Fibroblast of peridontal ligament (primary cell): ENCODE measurements around the gene LRRK1.

Experiments used
- DNase-seq: peaks from one replicate; pipeline ENCODE4 v3.0.0-alpha.2; 2010; ENCODE audit errors: extremely low read depth

The LRRK1 gene

GRCh38 chr15:100918690-100919480 lies at the start of gene LRRK1:
Gene LRRK1, plus strand, starts transcription at chr15:100919357. Its CDS starts 5,276 bp downstream, at chr15:100924633.
- peak; percentile 45 for DNase-seq

- peak; percentile 95 for DNase-seq
These were observed 46.0 kb upstream of the LRRK1 start for GRCh38 chr15:100873029-100873677.

- DNase-seq, result no peak
These were observed 43.7 kb upstream of the LRRK1 start for GRCh38 chr15:100875495-100875894.

GRCh38 chr15:100875976-100876375 lies 43.2 kb upstream of the LRRK1 start:
- no peak for DNase-seq

- no peak for DNase-seq
These were observed 41.6 kb upstream of the LRRK1 start for GRCh38 chr15:100877551-100877950.

- DNase-seq, result no peak
These were observed 41.0 kb upstream of the LRRK1 start for GRCh38 chr15:100878130-100878529.

GRCh38 chr15:100878648-100879047 lies 40.5 kb upstream of the LRRK1 start:
- DNase-seq, result no peak

GRCh38 chr15:100879061-100879463 lies 40.1 kb upstream of the LRRK1 start:
- DNase-seq, result no peak

GRCh38 chr15:100879464-100880138 lies 39.6 kb upstream of the LRRK1 start, which contains the start of gene ALDH1A3:
Gene ALDH1A3, plus strand, starts transcription at chr15:100879831. Its CDS starts 77 bp downstream, at chr15:100879908.
- DNase-seq, result peak; percentile 41

GRCh38 chr15:100880139-100880896 lies 38.8 kb upstream of the LRRK1 start:
- DNase-seq, result peak; percentile 36

- DNase-seq, result no peak
These were observed 38.3 kb upstream of the LRRK1 start for GRCh38 chr15:100880897-100881242.

- DNase-seq, result no peak
These were observed 37.4 kb upstream of the LRRK1 start for GRCh38 chr15:100881573-100882336.

GRCh38 chr15:100885116-100885515 lies 34.0 kb upstream of the LRRK1 start:
- DNase-seq, result no peak

- DNase-seq, result no peak
These were observed 33.3 kb upstream of the LRRK1 start for GRCh38 chr15:100885811-100886210.

- no peak for DNase-seq
These were observed 31.8 kb upstream of the LRRK1 start for GRCh38 chr15:100887211-100887913.

GRCh38 chr15:100889385-100890050 lies 29.6 kb upstream of the LRRK1 start:
- DNase-seq, result peak; percentile 92

GRCh38 chr15:100890051-100890720 lies 29.0 kb upstream of the LRRK1 start:
- DNase-seq, result no peak

- no peak for DNase-seq
These were observed 28.3 kb upstream of the LRRK1 start for GRCh38 chr15:100890850-100891249.

- DNase-seq, result no peak
These were observed 27.7 kb upstream of the LRRK1 start for GRCh38 chr15:100891307-100892012.
